ENCODE results near the gene PPIF.

PPIF gene

DNA sequence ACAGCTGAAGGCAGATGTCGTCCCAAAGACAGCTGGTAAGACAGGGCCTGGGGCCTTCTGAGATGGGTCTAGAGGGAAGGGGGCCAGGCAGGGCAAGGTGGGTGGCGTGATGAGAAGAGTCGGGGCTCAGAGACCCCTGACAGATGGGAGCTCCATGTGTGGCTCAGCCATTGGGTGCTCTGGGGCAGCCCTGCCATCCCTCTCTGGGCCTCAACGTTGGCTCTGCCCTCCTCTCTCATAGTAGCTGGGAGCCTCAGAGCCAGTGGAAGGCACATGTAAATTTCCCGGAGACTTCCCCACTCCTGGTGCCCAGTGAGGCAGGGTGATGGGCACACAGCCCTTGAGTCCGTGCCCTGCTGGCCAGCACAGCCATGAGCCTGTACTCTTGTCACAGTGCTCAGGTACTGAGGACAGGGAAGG is 1.8 kb downstream of the PPIF start:
- no peak for DNase-seq (ENCODE audit: low read depth, low spot score)
- TF ChIP-seq, protein P1, sequence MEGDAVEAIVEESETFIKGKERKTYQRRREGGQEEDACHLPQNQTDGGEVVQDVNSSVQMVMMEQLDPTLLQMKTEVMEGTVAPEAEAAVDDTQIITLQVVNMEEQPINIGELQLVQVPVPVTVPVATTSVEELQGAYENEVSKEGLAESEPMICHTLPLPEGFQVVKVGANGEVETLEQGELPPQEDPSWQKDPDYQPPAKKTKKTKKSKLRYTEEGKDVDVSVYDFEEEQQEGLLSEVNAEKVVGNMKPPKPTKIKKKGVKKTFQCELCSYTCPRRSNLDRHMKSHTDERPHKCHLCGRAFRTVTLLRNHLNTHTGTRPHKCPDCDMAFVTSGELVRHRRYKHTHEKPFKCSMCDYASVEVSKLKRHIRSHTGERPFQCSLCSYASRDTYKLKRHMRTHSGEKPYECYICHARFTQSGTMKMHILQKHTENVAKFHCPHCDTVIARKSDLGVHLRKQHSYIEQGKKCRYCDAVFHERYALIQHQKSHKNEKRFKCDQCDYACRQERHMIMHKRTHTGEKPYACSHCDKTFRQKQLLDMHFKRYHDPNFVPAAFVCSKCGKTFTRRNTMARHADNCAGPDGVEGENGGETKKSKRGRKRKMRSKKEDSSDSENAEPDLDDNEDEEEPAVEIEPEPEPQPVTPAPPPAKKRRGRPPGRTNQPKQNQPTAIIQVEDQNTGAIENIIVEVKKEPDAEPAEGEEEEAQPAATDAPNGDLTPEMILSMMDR (IDR thresholded peaks at IDR 0.05; ENCODE audit: low read depth, low read length) = no peak
- no peak overlapping the region for H3K4me3 ChIP-seq (ENCODE audit: low read depth, low read length)
- in situ Hi-C loops (cut with HindIII; ENCODE audit: low sequenced_read_pairs) = no loop called here

DNA sequence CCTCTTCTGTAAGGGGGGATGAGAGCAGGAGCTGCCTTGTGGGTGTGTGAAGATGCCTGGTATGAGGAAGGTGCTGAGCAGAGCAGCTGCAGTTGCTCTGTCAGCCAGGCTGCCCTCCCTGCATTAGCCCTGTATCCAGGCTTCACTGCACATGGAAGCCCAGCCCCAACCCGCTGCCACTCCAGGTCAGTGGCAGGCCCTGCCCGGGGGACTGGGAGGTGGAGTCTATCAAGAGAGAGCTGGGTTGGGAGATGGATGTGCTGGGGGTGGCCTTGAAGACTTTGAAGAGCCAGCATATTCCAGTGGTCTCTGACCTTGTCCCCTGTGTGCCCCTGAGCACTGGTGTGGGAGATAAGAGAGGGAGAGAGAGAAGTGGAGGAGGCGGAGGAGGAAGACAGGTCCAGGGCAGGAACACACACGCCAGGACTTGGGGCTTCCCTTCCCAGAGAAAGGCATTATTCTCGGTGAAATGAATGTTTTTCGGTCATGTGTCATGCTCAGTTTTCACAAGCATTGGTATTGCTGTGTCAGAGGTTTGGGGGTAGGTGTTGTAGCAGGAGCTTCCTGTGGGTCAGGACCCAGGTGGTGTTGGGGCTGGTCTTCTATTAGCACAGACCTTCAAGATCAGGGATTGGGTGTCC is 2.6 kb downstream of the PPIF start:
- no peak overlapping the region for H3K4me3 ChIP-seq (ENCODE audit: low read depth, low read length)
- DNase-seq (ENCODE audit: low read depth, low spot score) = no peak
- in situ Hi-C loops (cut with HindIII; ENCODE audit: low sequenced_read_pairs) = no loop called here
- TF ChIP-seq, protein P1 (IDR thresholded peaks at IDR 0.05; ENCODE audit: low read depth, low read length) = no peak

DNA sequence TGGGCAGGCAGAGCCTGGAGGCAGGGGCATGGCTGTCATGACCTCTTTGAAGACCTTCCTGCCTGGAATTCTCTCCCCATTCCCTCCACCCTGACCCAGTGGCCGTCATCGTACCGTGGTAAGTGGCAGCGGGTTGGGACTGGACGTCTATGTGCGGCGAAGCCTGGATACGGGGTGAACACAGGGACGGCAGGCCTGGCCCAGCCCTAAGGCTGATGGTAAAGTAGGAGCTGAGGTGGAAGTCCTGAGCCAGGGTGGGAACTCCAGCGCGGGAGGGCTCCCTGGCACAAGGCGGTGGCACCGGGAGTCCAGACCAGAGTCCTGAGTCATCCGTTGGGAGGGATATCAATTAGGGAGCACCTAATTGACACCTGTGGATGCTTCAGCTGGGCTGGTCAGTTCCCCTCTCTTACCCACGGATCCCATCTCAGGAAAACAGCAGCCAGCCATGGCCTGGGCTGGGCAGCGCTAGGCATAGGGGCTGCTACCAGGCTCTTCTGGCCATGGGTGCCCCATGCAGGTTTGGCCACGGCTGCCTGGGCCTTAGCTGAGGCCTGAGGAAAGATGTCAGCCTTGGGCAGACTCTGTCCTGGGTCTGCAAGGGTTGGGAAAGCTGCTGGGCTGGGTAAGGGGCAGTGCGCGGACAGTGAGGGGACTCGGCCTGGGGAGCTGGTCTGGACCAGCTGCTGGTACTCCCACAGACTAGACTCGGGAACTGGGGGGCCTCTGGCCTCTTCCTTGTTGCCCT is 3.3 kb downstream of the PPIF start:
- DNase-seq (ENCODE audit: low read depth, low spot score) = no peak
- no peak overlapping the region for H3K4me3 ChIP-seq (ENCODE audit: low read depth, low read length)
- TF ChIP-seq, protein P1 (IDR thresholded peaks at IDR 0.05; ENCODE audit: low read depth, low read length) = no peak
- in situ Hi-C loops (cut with HindIII; ENCODE audit: low sequenced_read_pairs) = no loop called here

DNA sequence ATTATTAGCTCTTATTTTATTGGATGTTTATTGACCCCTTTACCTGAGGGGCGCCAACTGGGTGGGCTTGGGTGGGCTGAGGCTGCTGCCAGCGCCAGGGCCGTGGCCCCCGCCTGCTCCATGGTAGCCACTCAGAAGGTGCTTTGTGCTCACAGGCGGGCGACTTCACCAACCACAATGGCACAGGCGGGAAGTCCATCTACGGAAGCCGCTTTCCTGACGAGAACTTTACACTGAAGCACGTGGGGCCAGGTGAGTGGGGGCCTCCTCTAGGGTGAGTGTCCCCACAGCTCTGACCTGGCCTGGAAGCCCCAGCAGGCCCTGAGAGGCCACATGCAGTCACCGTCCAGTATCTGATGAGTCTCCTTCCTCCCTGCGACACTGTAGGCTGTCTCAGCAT is 4.1 kb downstream of the PPIF start:
- DNase-seq (ENCODE audit: low read depth, low spot score) = no peak
- in situ Hi-C loops (cut with HindIII; ENCODE audit: low sequenced_read_pairs) = no loop called here
- no peak overlapping the region for H3K4me3 ChIP-seq (ENCODE audit: low read depth, low read length)
- TF ChIP-seq, protein P1 (IDR thresholded peaks at IDR 0.05; ENCODE audit: low read depth, low read length) = no peak

DNA sequence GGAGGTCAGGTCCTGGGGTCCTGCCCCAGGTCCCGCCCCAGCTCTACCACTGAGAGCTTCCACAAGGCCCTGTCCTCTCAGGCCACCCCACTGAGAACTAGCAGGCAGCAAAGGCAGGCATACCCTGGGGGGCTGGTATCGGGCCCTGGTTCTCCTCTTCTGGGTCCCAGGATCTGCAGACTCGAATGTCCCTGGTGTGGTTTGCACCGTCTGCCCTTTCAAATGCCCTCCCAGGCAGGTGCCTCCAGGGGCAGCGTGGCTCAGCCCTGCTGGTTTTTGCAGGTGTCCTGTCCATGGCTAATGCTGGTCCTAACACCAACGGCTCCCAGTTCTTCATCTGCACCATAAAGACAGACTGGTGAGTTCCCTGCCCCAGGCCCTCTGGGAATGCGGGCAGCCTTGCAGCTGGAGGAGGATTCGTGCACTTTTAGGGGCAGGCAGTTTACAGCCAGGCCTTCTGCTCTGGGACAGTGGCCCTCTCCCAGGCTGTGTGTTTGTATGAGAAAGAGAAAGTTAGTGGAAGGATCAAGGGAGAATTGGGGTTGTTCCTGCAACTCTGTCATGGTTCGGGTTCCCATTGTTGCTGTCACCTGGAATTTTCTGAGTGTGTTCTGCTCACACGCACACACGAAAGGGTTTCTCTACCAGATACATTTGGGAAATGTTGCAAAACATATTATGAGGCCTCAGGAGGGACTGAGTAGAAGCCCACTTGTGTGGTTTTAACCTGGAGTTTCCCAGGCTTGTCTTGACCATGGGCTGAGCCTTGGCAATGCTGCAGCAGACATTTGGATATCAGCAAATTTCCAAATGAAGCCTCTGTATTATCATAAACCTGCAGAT is 5.0 kb downstream of the PPIF start:
- no peak for DNase-seq (ENCODE audit: low read depth, low spot score)
- no peak overlapping the region for H3K4me3 ChIP-seq (ENCODE audit: low read depth, low read length)
- TF ChIP-seq, protein P1 (IDR thresholded peaks at IDR 0.05; ENCODE audit: low read depth, low read length) = no peak
- in situ Hi-C loops (cut with HindIII; ENCODE audit: low sequenced_read_pairs) = no loop called here

DNA sequence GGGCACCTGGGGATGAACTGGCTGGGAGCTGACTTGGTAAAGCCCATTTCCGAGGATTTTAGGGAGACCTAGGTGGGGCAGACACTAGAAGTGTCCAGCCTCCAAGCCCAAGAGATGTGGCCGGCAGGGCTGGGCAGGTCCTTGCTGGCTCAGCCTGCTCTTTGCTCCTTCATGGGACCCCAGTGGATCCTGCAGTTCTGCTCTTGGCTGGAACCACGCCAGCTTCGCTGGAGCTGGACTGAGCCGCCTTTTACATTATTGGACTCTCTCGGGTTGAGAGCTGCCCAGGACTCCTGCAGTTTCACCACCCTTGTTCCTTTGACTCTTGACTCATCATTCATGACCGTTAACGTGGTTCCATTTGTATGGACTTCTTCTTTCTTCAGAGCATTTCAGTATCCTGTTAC is 5.7 kb downstream of the PPIF start:
- in situ Hi-C loops (cut with HindIII; ENCODE audit: low sequenced_read_pairs) = no loop called here
- no peak overlapping the region for H3K4me3 ChIP-seq (ENCODE audit: low read depth, low read length)
- DNase-seq (ENCODE audit: low read depth, low spot score) = no peak
- TF ChIP-seq, protein P1 (IDR thresholded peaks at IDR 0.05; ENCODE audit: low read depth, low read length) = no peak
